ENCODE measurements around the gene HHATL.

DNA sequence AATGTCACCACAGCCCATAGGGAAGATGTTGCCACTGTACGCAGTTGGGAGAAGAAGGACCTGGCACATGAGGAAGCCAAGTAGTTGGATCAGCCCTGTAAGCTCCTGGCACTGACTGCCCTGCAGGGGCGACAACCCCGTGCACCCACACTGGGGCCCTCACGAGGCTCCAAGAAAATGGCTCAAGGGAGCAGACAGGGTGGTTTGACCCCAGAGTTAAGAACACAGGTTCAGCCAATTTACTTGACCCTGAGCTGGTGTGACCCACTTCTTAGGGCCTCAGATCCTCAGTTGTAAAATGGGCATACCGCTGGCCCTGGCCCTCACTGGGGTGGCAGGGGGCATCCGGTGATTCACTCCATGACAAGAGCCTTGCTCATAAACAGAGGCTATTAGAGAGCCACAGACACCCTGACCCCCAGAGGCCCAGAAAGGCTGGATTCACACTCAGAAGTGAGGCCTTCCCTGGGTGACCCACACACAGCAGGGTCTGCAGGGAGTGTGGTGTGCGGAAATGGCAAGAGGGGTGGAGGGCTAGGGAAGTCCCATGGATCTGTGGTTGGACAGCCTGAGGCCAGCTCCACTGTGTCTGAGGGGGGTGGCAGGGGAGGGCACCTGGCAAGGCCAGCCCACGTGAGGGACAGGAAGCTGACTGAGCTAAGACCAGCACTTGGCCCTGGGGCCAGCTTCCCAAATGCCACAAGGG lies 1.7 kb upstream of the HHATL start:
- TF ChIP-seq, protein P1, sequence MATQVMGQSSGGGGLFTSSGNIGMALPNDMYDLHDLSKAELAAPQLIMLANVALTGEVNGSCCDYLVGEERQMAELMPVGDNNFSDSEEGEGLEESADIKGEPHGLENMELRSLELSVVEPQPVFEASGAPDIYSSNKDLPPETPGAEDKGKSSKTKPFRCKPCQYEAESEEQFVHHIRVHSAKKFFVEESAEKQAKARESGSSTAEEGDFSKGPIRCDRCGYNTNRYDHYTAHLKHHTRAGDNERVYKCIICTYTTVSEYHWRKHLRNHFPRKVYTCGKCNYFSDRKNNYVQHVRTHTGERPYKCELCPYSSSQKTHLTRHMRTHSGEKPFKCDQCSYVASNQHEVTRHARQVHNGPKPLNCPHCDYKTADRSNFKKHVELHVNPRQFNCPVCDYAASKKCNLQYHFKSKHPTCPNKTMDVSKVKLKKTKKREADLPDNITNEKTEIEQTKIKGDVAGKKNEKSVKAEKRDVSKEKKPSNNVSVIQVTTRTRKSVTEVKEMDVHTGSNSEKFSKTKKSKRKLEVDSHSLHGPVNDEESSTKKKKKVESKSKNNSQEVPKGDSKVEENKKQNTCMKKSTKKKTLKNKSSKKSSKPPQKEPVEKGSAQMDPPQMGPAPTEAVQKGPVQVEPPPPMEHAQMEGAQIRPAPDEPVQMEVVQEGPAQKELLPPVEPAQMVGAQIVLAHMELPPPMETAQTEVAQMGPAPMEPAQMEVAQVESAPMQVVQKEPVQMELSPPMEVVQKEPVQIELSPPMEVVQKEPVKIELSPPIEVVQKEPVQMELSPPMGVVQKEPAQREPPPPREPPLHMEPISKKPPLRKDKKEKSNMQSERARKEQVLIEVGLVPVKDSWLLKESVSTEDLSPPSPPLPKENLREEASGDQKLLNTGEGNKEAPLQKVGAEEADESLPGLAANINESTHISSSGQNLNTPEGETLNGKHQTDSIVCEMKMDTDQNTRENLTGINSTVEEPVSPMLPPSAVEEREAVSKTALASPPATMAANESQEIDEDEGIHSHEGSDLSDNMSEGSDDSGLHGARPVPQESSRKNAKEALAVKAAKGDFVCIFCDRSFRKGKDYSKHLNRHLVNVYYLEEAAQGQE (IDR thresholded peaks at IDR 0.05; ENCODE audit: insufficient read depth in 1 of 2, low read depth in 2 of 2, low read length in 1 of 2): no peak
- TF ChIP-seq CTCF (IDR thresholded peaks at IDR 0.05) (no peak), POLR2AphosphoS5 (IDR thresholded peaks at IDR 0.05; ENCODE audit: low read depth, low read length) (no peak), SIN3A (IDR thresholded peaks at IDR 0.05; ENCODE audit: borderline replicate concordance, insufficient read depth, low read depth, low read length) (no peak)

All from Panc1 (cell line).